HCT116 (cell line): ENCODE data around the gene OR2A1.
"Not testable (repeated sequence)": the region's sequence is repeated elsewhere in the genome, so short reads cannot be mapped to it uniquely, and the experiment has no call there.

Experiments used
- CTCF ChIP-seq, 3 experiments: fragments of 200-600 bp in 1 of 3; sonication (generic) in 1 of 3; IDR thresholded peaks in 2 of 3; conservative IDR thresholded peaks in 1 of 3; 2 replicates each; pipeline ENCODE4 v1.5.1; 2012 to 2017; ENCODE audit warnings: low read depth in 2 of 3, low read length in 2 of 3, antibody characterized with exemption in 1 of 3, borderline replicate concordance in 1 of 3, control low read depth in 1 of 3, mild to moderate bottlenecking in 1 of 3, mixed read lengths in 1 of 3, mixed run types in 1 of 3, moderate library complexity in 1 of 3; ENCODE audit not compliant: insufficient read depth in 1 of 3
- POLR2AphosphoS5 ChIP-seq: IDR thresholded peaks from 2 replicates; pipeline ENCODE4 v1.6.1; 2011; ENCODE audit warnings: mild to moderate bottlenecking, low read depth, low read length, moderate library complexity
- RAD21 ChIP-seq: IDR thresholded peaks from 2 replicates; pipeline ENCODE4 v1.6.1; 2012; ENCODE audit warnings: low read depth, mild to moderate bottlenecking

GRCh38 chr7:144319547-144319946, 7.3 kb downstream of the OR2A1 start:
- TF ChIP-seq CTCF (IDR thresholded peaks at IDR 0.05 in 2 of 3, conservative IDR thresholded peaks at IDR 0.05 in 1 of 3; ENCODE audit: borderline replicate concordance in 1 of 3, insufficient read depth in 1 of 3, low read depth in 2 of 3, low read length in 2 of 3); POLR2AphosphoS5; RAD21: not testable (repeated sequence)
